HepG2 (cell line): Measurements from ENCODE around the gene LRRC4. TPM values are rescaled to one million over a fixed set of nuclear protein-coding genes. Genes with fewer than 3 reads are reported as not detected.

Experiments
- ATAC-seq: fragments of 200-7000 bp; cut with Tn5 transposase; 3 replicates; pipeline ENCODE4 v1.9.1; 2020; ENCODE audit warnings: mild to moderate bottlenecking, moderate library complexity
- BruUV-seq: library from RNA; stranded (reverse); fragments of 400-500 nt; replicated peaks from 2 replicates; lab custom pipeline; 2021; lab: Mats Ljungman, UMichigan
- CTCF ChIA-PET: fragments of 300-600 bp; formaldehyde crosslinking; extraction: SDS; loops from one replicate; lab custom pipeline; 2021; ENCODE audit warnings: low total read pairs, inconsistent platforms, low intra/inter-chr PET ratio; lab: Yijun Ruan, JAX
- POLR2A ChIA-PET: fragments of 350-600 bp; sonication (Branson Sonifier 250); formaldehyde crosslinking; loops from one replicate; lab custom pipeline; 2020; ENCODE audit warnings: antibody characterized with exemption, inconsistent platforms; lab: Yijun Ruan, JAX
- DNase-seq: peaks from one replicate; pipeline ENCODE4 v3.0.0-alpha.2; 2015; ENCODE audit warnings: low spot score
- FAIRE-seq: peaks from 3 replicates; lab custom pipeline; 2011; peaks lifted over from hg19 to GRCh38; lab: Jason Lieb, UNC
- H2AFZ ChIP-seq: one replicate; pipeline ENCODE4 v1.6.1; 2011; ENCODE audit warnings: low read length, inconsistent platforms
- H3K27ac ChIP-seq: fragments of 300-600 bp; 3 replicates; pipeline ENCODE4 v1.8.0; 2011; ENCODE audit warnings: mixed run types, mild to moderate bottlenecking, mixed read lengths, low read length, inconsistent platforms; ENCODE audit not compliant: insufficient read depth; ENCODE audit errors: extremely low read length
- H3K27me3 ChIP-seq, 2 experiments: fragments of 200-600 bp in 1 of 2; 2 replicates in 1 of 2; 3 replicates in 1 of 2; pipeline versions ENCODE4 v1.6.0 to v1.8.0; 2011; ENCODE audit warnings: low read length in 2 of 2, mild to moderate bottlenecking in 2 of 2, moderate library complexity in 2 of 2, inconsistent platforms in 1 of 2; ENCODE audit not compliant: insufficient read depth in 2 of 2, control insufficient read depth in 1 of 2
- H3K36me3 ChIP-seq, 2 experiments: fragments of 200-600 bp in 1 of 2; replicated peaks in 1 of 2; 2 replicates in 1 of 2; 3 replicates in 1 of 2; pipeline versions ENCODE4 v1.5.1 to v1.8.0; 2011; ENCODE audit warnings: low read length in 2 of 2, inconsistent platforms in 1 of 2; ENCODE audit not compliant: insufficient read depth in 2 of 2, control insufficient read depth in 1 of 2
- H3K4me1 ChIP-seq: 2 replicates; pipeline ENCODE4 v1.5.1; 2012; ENCODE audit warnings: low read length, inconsistent platforms; ENCODE audit not compliant: insufficient read depth
- H3K4me2 ChIP-seq: 2 replicates; pipeline ENCODE4 v1.6.0; 2011; ENCODE audit warnings: low read depth, low read length, inconsistent platforms
- H3K4me3 ChIP-seq, 3 experiments: fragments of 200-600 bp in 1 of 3; sonication (generic), shearing (Covaris generic) in 1 of 3; replicated peaks in 1 of 3; 2 replicates each; pipeline ENCODE4 v1.5.1; 2011 to 2016; ENCODE audit warnings: low read length in 3 of 3, inconsistent platforms in 2 of 3, low read depth in 2 of 3, mild to moderate bottlenecking in 2 of 3, control low read depth in 1 of 3, mixed read lengths in 1 of 3; ENCODE audit not compliant: insufficient read depth in 1 of 3
- H3K79me2 ChIP-seq: one replicate; pipeline ENCODE4 v1.6.1; 2011; ENCODE audit warnings: low read length, inconsistent platforms; ENCODE audit not compliant: insufficient read depth
- H3K9ac ChIP-seq: 2 replicates; pipeline ENCODE4 v1.6.0; 2011; ENCODE audit warnings: mild to moderate bottlenecking, low read depth, low read length, inconsistent platforms; ENCODE audit not compliant: insufficient read depth
- H3K9me3 ChIP-seq: 2 replicates; pipeline ENCODE4 v1.5.1; 2012; ENCODE audit warnings: mild to moderate bottlenecking, low read length
- H4K20me1 ChIP-seq: 2 replicates; pipeline ENCODE4 v1.6.0; 2011; ENCODE audit warnings: inconsistent platforms, mild to moderate bottlenecking, low read length, moderate library complexity; ENCODE audit not compliant: insufficient read depth
- ERF ChIP-seq: IDR thresholded peaks from 2 replicates; pipeline ENCODE4 v1.6.1; 2018; ENCODE audit warnings: missing biosample characterization, missing genetic modification reagents
- ESRRA ChIP-seq: sonication (generic); formaldehyde crosslinking; IDR thresholded peaks from 2 replicates; pipeline ENCODE4 v1.5.1; 2020; ENCODE audit warnings: mild to moderate bottlenecking, low read depth, missing genetic modification reagents
- MED8 ChIP-seq: sonication (generic); formaldehyde crosslinking; IDR thresholded peaks from 2 replicates; pipeline ENCODE4 v1.8.1; 2023; ENCODE audit warnings: mild to moderate bottlenecking, missing genetic modification reagents; ENCODE audit not compliant: insufficient replicate concordance
- MIER2 ChIP-seq: IDR thresholded peaks from 2 replicates; pipeline ENCODE4 v1.6.1; 2016; ENCODE audit warnings: missing biosample characterization, missing genetic modification reagents
- PHF21A ChIP-seq: sonication (generic); formaldehyde crosslinking; IDR thresholded peaks from 2 replicates; pipeline ENCODE4 v1.5.0; 2020; ENCODE audit warnings: mild to moderate bottlenecking, missing genetic modification reagents
- RBM22 ChIP-seq: fragments of 200-400 bp; formaldehyde crosslinking; optimal IDR thresholded peaks from 2 replicates; pipeline ENCODE3; 2017; ENCODE audit warnings: mild to moderate bottlenecking, low read length, moderate library complexity
- ZBTB10 ChIP-seq: sonication (generic); formaldehyde crosslinking; IDR thresholded peaks from 2 replicates; pipeline ENCODE4 v1.4.0; 2020; ENCODE audit warnings: missing genetic modification reagents, borderline replicate concordance
- ZBTB38 ChIP-seq: sonication (generic); formaldehyde crosslinking; IDR thresholded peaks from 2 replicates; pipeline ENCODE4 v1.5.1; 2020; ENCODE audit warnings: mild to moderate bottlenecking, missing genetic modification reagents
- ZBTB42 ChIP-seq: sonication (generic); formaldehyde crosslinking; IDR thresholded peaks from 2 replicates; pipeline ENCODE4 v1.5.0; 2020; ENCODE audit warnings: mild to moderate bottlenecking, missing genetic modification reagents
- ZNF207 ChIP-seq: fragments of 450-650 bp; IDR thresholded peaks from 2 replicates; pipeline ENCODE4 v1.6.1; 2016; ENCODE audit warnings: antibody characterized with exemption, borderline replicate concordance
- ZNF274 ChIP-seq: sonication (generic); formaldehyde crosslinking; IDR thresholded peaks from 2 replicates; pipeline ENCODE4 v1.5.1; 2020; ENCODE audit warnings: mild to moderate bottlenecking, missing genetic modification reagents
- ZNF350 ChIP-seq: sonication (generic); formaldehyde crosslinking; IDR thresholded peaks from 2 replicates; pipeline ENCODE4 v1.4.0; 2020; ENCODE audit warnings: mild to moderate bottlenecking, low read depth, missing genetic modification reagents, borderline replicate concordance
- ZNF781 ChIP-seq: sonication (generic); formaldehyde crosslinking; IDR thresholded peaks from 2 replicates; pipeline ENCODE4 v1.5.1; 2020; ENCODE audit warnings: borderline replicate concordance, mild to moderate bottlenecking, missing genetic modification reagents; ENCODE audit errors: not compliant biosample characterization
- WGBS: methylation state at CpG from one replicate; pipeline ENCODE4 v1.1.6; 2017; ENCODE audit warnings: low lambda C conversion rate; 5-methylcytosine and 5-hydroxymethylcytosine counted together
- in situ Hi-C: cut with HindIII; loops from 2 replicates; pipeline ENCODE4 v1.10.0; 2017; ENCODE audit warnings: low pct_unique_long_range_greater_than_20kb; ENCODE audit not compliant: extremely low pct_ligation_motif_present
- intact Hi-C: fragments of 100-400 bp; cut with micrococcal nuclease; formaldehyde crosslinking; loops from one replicate; pipeline ENCODE4 v1.10.0; 2022; ENCODE audit not compliant: unreplicated experiment
- polyA plus RNA-seq, 8 experiments: library from polyadenylated mRNA; depleted of rRNA in 3 of 8; stranded (reverse) in 7 of 8; unstranded in 1 of 8; fragments of >200 nt; fragmentation: Illumina TruSeq in 4 of 8; extraction: Trizol in 4 of 8; gene quantifications; 2 replicates each; pipeline versions ENCODE4 v1.2.1 to v1.2.3, GENCODE V29; 2011 to 2016; ENCODE audit warnings: low read depth in 4 of 8, missing spikeins in 1 of 8, mixed read lengths in 1 of 8; ENCODE audit not compliant: insufficient read depth in 1 of 8
- total RNA-seq, 5 experiments: library from RNA; depleted of rRNA; stranded (reverse); fragments of >200 nt; fragmentation: Illumina TruSeq; extraction: Trizol; gene quantifications; 2 replicates each; pipeline ENCODE4 v1.2.3, GENCODE V29; 2016; ENCODE audit warnings: low read depth in 1 of 5
- TF ChIP-seq, protein P1 (sequence below): sonication (generic); formaldehyde crosslinking; IDR thresholded peaks from 2 replicates; pipeline ENCODE4 v1.8.1; 2023; ENCODE audit warnings: mild to moderate bottlenecking, missing genetic modification reagents, borderline replicate concordance
- TF ChIP-seq, protein P2 (sequence below): sonication (generic); formaldehyde crosslinking; IDR thresholded peaks from 2 replicates; pipeline ENCODE4 v1.4.0; 2020; ENCODE audit warnings: mild to moderate bottlenecking, missing genetic modification reagents

LRRC4 gene
- total and polyA plus RNA-seq, 2 of the 13 experiments (the other 11 are each of a cell fraction or from before 2014, with no cell fraction given) = not detected

- CTCF ChIA-PET = no interaction called here
- WGBS = 100% methylated on average over 8 of the region's 19 CpGs
- intact Hi-C loops = no loop called here
These were observed 43.1 kb upstream of the LRRC4 start for GRCh38 chr7:128074336-128074735.

GRCh38 chr7:128073671-128074310, 42.6 kb upstream of the LRRC4 start:
- ATAC-seq (no peak), DNase-seq (no peak), FAIRE-seq (no peak)
- Histone ChIP-seq H4K20me1 (no peaks in the 10 kb centered on the region), H3K79me2 (no peaks in the 10 kb centered on the region), H3K4me3 (no peak overlapping the region), H3K9me3 (no peaks in the 10 kb centered on the region), H3K4me1 (no peaks in the 10 kb centered on the region), H3K27me3 (no peaks in the 10 kb centered on the region), H3K4me2 (no peak overlapping the region), H3K9ac (no peak overlapping the region), H3K27ac (no peak overlapping the region), H3K36me3 (peaks cover 25 to 80% of the 10 kb centered on the region in 2 experiments), H2AFZ (no peak overlapping the region)
- intact Hi-C loops = no loop called here
- BruUV-seq = no TSS peak
- CTCF ChIA-PET = no interaction called here
- POLR2A ChIA-PET = no interaction called here
- in situ Hi-C loops = no loop called here
- 96% methylated on average over 15 of the region's 15 CpGs for WGBS
- no peak for TF ChIP-seq ESRRA (CRISPR knock-in tag)
- no peak for TF ChIP-seq ZNF274 (CRISPR knock-in tag)
- no peak for TF ChIP-seq MED8
- TF ChIP-seq ZNF350 (CRISPR knock-in tag) = no peak
- no peak for TF ChIP-seq ZBTB10 (CRISPR knock-in tag)
- TF ChIP-seq, protein P1, sequence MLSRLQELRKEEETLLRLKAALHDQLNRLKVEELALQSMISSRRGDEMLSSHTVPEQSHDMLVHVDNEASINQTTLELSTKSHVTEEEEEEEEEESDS (CRISPR knock-in tag) = no peak
- TF ChIP-seq ZBTB42 (CRISPR knock-in tag) = no peak
- no peak for TF ChIP-seq PHF21A (CRISPR knock-in tag)
- TF ChIP-seq ZNF781 (CRISPR knock-in tag) = no peak
- TF ChIP-seq ERF (CRISPR knock-in tag) = no peak
- no peak for TF ChIP-seq ZNF207

More at GRCh38 chr7:128074336-128074735, 43.1 kb upstream of the LRRC4 start:
- H3K9ac ChIP-seq = no peak overlapping the region
- in situ Hi-C loops = no loop called here
- no peaks in the 10 kb centered on the region for H3K79me2 ChIP-seq
- H3K27me3 ChIP-seq = no peaks in the 10 kb centered on the region
- no peaks in the 10 kb centered on the region for H3K9me3 ChIP-seq
- DNase-seq = no peak
- H3K4me2 ChIP-seq = no peak overlapping the region
- no peaks in the 10 kb centered on the region for H3K4me1 ChIP-seq
- BruUV-seq = no TSS peak
- no peak overlapping the region for H2AFZ ChIP-seq
- TF ChIP-seq MIER2 (CRISPR knock-in tag) (no peak), RBM22 (no peak), ZBTB38 (0 out of 2 replicates have a peak, but pooled peaks have one; percentile 21)
- TF ChIP-seq, protein P2, sequence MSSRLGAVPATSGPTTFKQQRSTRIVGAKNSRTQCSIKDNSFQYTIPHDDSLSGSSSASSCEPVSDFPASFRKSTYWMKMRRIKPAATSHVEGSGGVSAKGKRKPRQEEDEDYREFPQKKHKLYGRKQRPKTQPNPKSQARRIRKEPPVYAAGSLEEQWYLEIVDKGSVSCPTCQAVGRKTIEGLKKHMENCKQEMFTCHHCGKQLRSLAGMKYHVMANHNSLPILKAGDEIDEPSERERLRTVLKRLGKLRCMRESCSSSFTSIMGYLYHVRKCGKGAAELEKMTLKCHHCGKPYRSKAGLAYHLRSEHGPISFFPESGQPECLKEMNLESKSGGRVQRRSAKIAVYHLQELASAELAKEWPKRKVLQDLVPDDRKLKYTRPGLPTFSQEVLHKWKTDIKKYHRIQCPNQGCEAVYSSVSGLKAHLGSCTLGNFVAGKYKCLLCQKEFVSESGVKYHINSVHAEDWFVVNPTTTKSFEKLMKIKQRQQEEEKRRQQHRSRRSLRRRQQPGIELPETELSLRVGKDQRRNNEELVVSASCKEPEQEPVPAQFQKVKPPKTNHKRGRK = no peak
- peaks cover 28 to 84% of the 10 kb centered on the region in 2 experiments for H3K36me3 ChIP-seq
- no peak for ATAC-seq
- no peak overlapping the region for H3K4me3 ChIP-seq
- no peaks in the 10 kb centered on the region for H4K20me1 ChIP-seq
- POLR2A ChIA-PET = no interaction called here
- no peak overlapping the region for H3K27ac ChIP-seq
- FAIRE-seq = no peak
